A549 (cell line): ENCODE measurements around the gene RIMBP3C.
"Not testable (repeated sequence)": the region's sequence is repeated elsewhere in the genome, so short reads cannot be mapped to it uniquely, and the experiment has no call there.

Experiments used
- BHLHE40 ChIP-seq: IDR thresholded peaks from 2 replicates; pipeline ENCODE4 v1.6.1; 2012; ENCODE audit warnings: low read depth, low read length, inconsistent platforms
- EHMT2 ChIP-seq: fragments of 200-600 bp; sonication (generic); IDR thresholded peaks from 2 replicates; pipeline ENCODE4 v1.6.1; 2016; ENCODE audit warnings: antibody characterized with exemption, low read depth, mild to moderate bottlenecking, moderate library complexity
- EP300 ChIP-seq, 2 experiments: fragments of >200 bp; sonication (Bioruptor Twin); formaldehyde crosslinking; IDR thresholded peaks; 2 replicates in 1 of 2; 3 replicates in 1 of 2; pipeline ENCODE4 v1.6.1; 2016 to 2017
- FOSL2 ChIP-seq, 2 experiments: fragments of 450-650 bp in 1 of 2; fragments of >200 bp in 1 of 2; sonication (Bioruptor Twin) in 1 of 2; formaldehyde crosslinking; IDR thresholded peaks; 2 replicates each; pipeline versions ENCODE4 v1.5.0 to v1.6.1; 2016 to 2020; ENCODE audit warnings: mild to moderate bottlenecking in 1 of 2, moderate library complexity in 1 of 2
- MAX ChIP-seq: IDR thresholded peaks from 2 replicates; pipeline ENCODE4 v1.6.1; 2012
- POLR2A ChIP-seq: IDR thresholded peaks from 2 replicates; pipeline ENCODE4 v1.6.1; 2012; ENCODE audit warnings: mild to moderate bottlenecking, low read length
- RAD21 ChIP-seq, 2 experiments: fragments of >200 bp in 1 of 2; sonication (Bioruptor Twin) in 1 of 2; formaldehyde crosslinking in 1 of 2; IDR thresholded peaks in 1 of 2; conservative IDR thresholded peaks in 1 of 2; 2 replicates in 1 of 2; 3 replicates in 1 of 2; pipeline ENCODE4 v1.6.1; 2012 to 2018; ENCODE audit warnings: inconsistent platforms in 1 of 2
- RCOR1 ChIP-seq: fragments of 150-350 bp; IDR thresholded peaks from 2 replicates; pipeline ENCODE4 v1.6.1; 2014; ENCODE audit warnings: antibody characterized with exemption, low read length, low read depth
- SMC3 ChIP-seq: fragments of >200 bp; sonication (Bioruptor Twin); formaldehyde crosslinking; IDR thresholded peaks from 3 replicates; pipeline ENCODE4 v1.6.1; 2018; ENCODE audit warnings: inconsistent platforms
- TF ChIP-seq, protein P1 (sequence below): fragments of >200 bp; sonication (Bioruptor Twin); formaldehyde crosslinking; IDR thresholded peaks from 3 replicates; pipeline ENCODE4 v1.5.1; 2016

DNA sequence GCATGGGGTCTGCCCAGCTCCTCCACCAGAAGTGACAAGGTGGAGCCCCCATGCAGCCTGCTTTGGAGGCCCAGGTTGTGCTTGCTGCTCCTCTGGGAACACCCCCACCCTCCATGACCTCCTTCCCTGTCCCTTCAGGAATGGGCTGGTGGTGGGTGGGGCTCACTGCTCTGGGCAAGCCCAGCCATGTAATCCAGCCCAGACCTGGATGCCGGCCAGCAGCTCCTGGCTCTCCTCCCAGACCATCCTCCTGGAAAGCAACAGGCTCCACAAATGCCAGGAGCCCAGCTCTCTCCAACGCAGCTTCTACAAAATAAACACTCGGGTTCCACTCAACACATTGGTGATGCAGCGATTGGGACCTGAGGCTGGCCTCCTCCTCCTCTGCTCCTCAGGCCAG, 53.3 kb downstream of the RIMBP3C start:
- TF ChIP-seq, protein P1, sequence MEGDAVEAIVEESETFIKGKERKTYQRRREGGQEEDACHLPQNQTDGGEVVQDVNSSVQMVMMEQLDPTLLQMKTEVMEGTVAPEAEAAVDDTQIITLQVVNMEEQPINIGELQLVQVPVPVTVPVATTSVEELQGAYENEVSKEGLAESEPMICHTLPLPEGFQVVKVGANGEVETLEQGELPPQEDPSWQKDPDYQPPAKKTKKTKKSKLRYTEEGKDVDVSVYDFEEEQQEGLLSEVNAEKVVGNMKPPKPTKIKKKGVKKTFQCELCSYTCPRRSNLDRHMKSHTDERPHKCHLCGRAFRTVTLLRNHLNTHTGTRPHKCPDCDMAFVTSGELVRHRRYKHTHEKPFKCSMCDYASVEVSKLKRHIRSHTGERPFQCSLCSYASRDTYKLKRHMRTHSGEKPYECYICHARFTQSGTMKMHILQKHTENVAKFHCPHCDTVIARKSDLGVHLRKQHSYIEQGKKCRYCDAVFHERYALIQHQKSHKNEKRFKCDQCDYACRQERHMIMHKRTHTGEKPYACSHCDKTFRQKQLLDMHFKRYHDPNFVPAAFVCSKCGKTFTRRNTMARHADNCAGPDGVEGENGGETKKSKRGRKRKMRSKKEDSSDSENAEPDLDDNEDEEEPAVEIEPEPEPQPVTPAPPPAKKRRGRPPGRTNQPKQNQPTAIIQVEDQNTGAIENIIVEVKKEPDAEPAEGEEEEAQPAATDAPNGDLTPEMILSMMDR = not testable (repeated sequence)
- TF ChIP-seq FOSL2 (IDR thresholded peaks at IDR 0.05); FOSL2 (CRISPR knock-in tag; IDR thresholded peaks at IDR 0.05); BHLHE40; EP300 (IDR thresholded peaks at IDR 0.05); RAD21 (conservative IDR thresholded peaks at IDR 0.05 in 1 of 2, IDR thresholded peaks at IDR 0.05 in 1 of 2); MAX; EHMT2; RCOR1; POLR2A; SMC3: not testable (repeated sequence)
